ENCODE measurements around the gene LHFPL2.
A peak's percentile ranks its signal among the peaks of the same experiment; 100 is the strongest.

LHFPL2 gene

GRCh38 chr5:78518365-78519197, 130.0 kb downstream of the LHFPL2 start:
- Histone ChIP-seq H3K27me3 (ENCODE audit: control insufficient read depth in 1 of 2, insufficient read depth in 2 of 2, low read length in 2 of 2) (no peaks in the 10 kb centered on the region), H3K36me3 (ENCODE audit: control insufficient read depth in 1 of 2, insufficient read depth in 2 of 2, low read length in 2 of 2) (peaks cover 0 to 4% of the 10 kb centered on the region in 2 donors), H3K27ac (ENCODE audit: low read depth, low read length) (peak overlapping the region; percentile 11), H3K9ac (ENCODE audit: low read depth in 1 of 2, low read length in 2 of 2) (peak overlapping the region in 1 of 2 donors; percentile 22), H3K4me3 (ENCODE audit: low read depth in 1 of 2, low read length in 2 of 2) (no peak overlapping the region), H3K4me1 (ENCODE audit: control insufficient read depth in 1 of 2, insufficient read depth in 2 of 2, low read length in 2 of 2) (peaks cover 50 to 53% of the 10 kb centered on the region in 2 donors), H3K9me3 (ENCODE audit: control insufficient read depth in 1 of 2, low read length in 2 of 2) (no peaks in the 10 kb centered on the region)

- no peaks in the 10 kb centered on the region for H3K27me3 ChIP-seq (ENCODE audit: control insufficient read depth in 1 of 2, insufficient read depth in 2 of 2, low read length in 2 of 2)
- no peak overlapping the region for H3K4me3 ChIP-seq (ENCODE audit: low read depth in 1 of 2, low read length in 2 of 2)
- H3K36me3 ChIP-seq (ENCODE audit: control insufficient read depth in 1 of 2, insufficient read depth in 2 of 2, low read length in 2 of 2): peaks cover 0 to 4% of the 10 kb centered on the region in 2 donors
- H3K9me3 ChIP-seq (ENCODE audit: control insufficient read depth in 1 of 2, low read length in 2 of 2): no peaks in the 10 kb centered on the region
- no peak overlapping the region for H3K9ac ChIP-seq (ENCODE audit: low read depth in 1 of 2, low read length in 2 of 2)
- no peak overlapping the region for H3K27ac ChIP-seq (ENCODE audit: low read depth, low read length)
- H3K4me1 ChIP-seq (ENCODE audit: control insufficient read depth in 1 of 2, insufficient read depth in 2 of 2, low read length in 2 of 2): peaks cover 36 to 40% of the 10 kb centered on the region in 2 donors
Observed at GRCh38 chr5:78515670-78516069, 132.9 kb downstream of the LHFPL2 start.

GRCh38 chr5:78514427-78515330, 133.9 kb downstream of the LHFPL2 start:
- no peak overlapping the region for H3K9ac ChIP-seq (ENCODE audit: low read depth in 1 of 2, low read length in 2 of 2)
- H3K27ac ChIP-seq (ENCODE audit: low read depth, low read length): no peak overlapping the region
- H3K4me1 ChIP-seq (ENCODE audit: control insufficient read depth in 1 of 2, insufficient read depth in 2 of 2, low read length in 2 of 2): peaks cover 38 to 41% of the 10 kb centered on the region in 2 donors
- H3K9me3 ChIP-seq (ENCODE audit: control insufficient read depth in 1 of 2, low read length in 2 of 2): no peaks in the 10 kb centered on the region
- peaks cover 0 to 4% of the 10 kb centered on the region in 2 donors for H3K36me3 ChIP-seq (ENCODE audit: control insufficient read depth in 1 of 2, insufficient read depth in 2 of 2, low read length in 2 of 2)
- H3K4me3 ChIP-seq (ENCODE audit: low read depth in 1 of 2, low read length in 2 of 2): no peak overlapping the region
- H3K27me3 ChIP-seq (ENCODE audit: control insufficient read depth in 1 of 2, insufficient read depth in 2 of 2, low read length in 2 of 2): no peaks in the 10 kb centered on the region

GRCh38 chr5:78513441-78513840, 135.1 kb downstream of the LHFPL2 start:
- no peak overlapping the region for H3K9ac ChIP-seq (ENCODE audit: low read depth in 1 of 2, low read length in 2 of 2)
- H3K27ac ChIP-seq (ENCODE audit: low read depth, low read length): no peak overlapping the region
- peaks cover 35% of the 10 kb centered on the region in 2 donors for H3K4me1 ChIP-seq (ENCODE audit: control insufficient read depth in 1 of 2, insufficient read depth in 2 of 2, low read length in 2 of 2)
- no peaks in the 10 kb centered on the region for H3K27me3 ChIP-seq (ENCODE audit: control insufficient read depth in 1 of 2, insufficient read depth in 2 of 2, low read length in 2 of 2)
- no peaks in the 10 kb centered on the region for H3K9me3 ChIP-seq (ENCODE audit: control insufficient read depth in 1 of 2, low read length in 2 of 2)
- peaks cover 0 to 4% of the 10 kb centered on the region in 2 donors for H3K36me3 ChIP-seq (ENCODE audit: control insufficient read depth in 1 of 2, insufficient read depth in 2 of 2, low read length in 2 of 2)
- H3K4me3 ChIP-seq (ENCODE audit: low read depth in 1 of 2, low read length in 2 of 2): no peak overlapping the region

GRCh38 chr5:78512435-78512834, 136.1 kb downstream of the LHFPL2 start:
- no peaks in the 10 kb centered on the region for H3K27me3 ChIP-seq (ENCODE audit: control insufficient read depth in 1 of 2, insufficient read depth in 2 of 2, low read length in 2 of 2)
- H3K9ac ChIP-seq (ENCODE audit: low read depth in 1 of 2, low read length in 2 of 2): no peak overlapping the region
- peaks cover 29 to 30% of the 10 kb centered on the region in 2 donors for H3K4me1 ChIP-seq (ENCODE audit: control insufficient read depth in 1 of 2, insufficient read depth in 2 of 2, low read length in 2 of 2)
- peaks cover 0 to 4% of the 10 kb centered on the region in 2 donors for H3K36me3 ChIP-seq (ENCODE audit: control insufficient read depth in 1 of 2, insufficient read depth in 2 of 2, low read length in 2 of 2)
- H3K27ac ChIP-seq (ENCODE audit: low read depth, low read length): no peak overlapping the region
- H3K9me3 ChIP-seq (ENCODE audit: control insufficient read depth in 1 of 2, low read length in 2 of 2): no peaks in the 10 kb centered on the region
- no peak overlapping the region for H3K4me3 ChIP-seq (ENCODE audit: low read depth in 1 of 2, low read length in 2 of 2)

GRCh38 chr5:78511121-78511906, 137.3 kb downstream of the LHFPL2 start:
- Histone ChIP-seq H3K27ac (ENCODE audit: low read depth, low read length) (no peak overlapping the region), H3K36me3 (ENCODE audit: control insufficient read depth in 1 of 2, insufficient read depth in 2 of 2, low read length in 2 of 2) (peaks cover 0 to 4% of the 10 kb centered on the region in 2 donors), H3K27me3 (ENCODE audit: control insufficient read depth in 1 of 2, insufficient read depth in 2 of 2, low read length in 2 of 2) (no peaks in the 10 kb centered on the region), H3K4me1 (ENCODE audit: control insufficient read depth in 1 of 2, insufficient read depth in 2 of 2, low read length in 2 of 2) (peaks cover 30 to 32% of the 10 kb centered on the region in 2 donors), H3K9me3 (ENCODE audit: control insufficient read depth in 1 of 2, low read length in 2 of 2) (no peaks in the 10 kb centered on the region), H3K4me3 (ENCODE audit: low read depth in 1 of 2, low read length in 2 of 2) (no peak overlapping the region), H3K9ac (ENCODE audit: low read depth in 1 of 2, low read length in 2 of 2) (no peak overlapping the region)

- Histone ChIP-seq H3K9me3 (ENCODE audit: control insufficient read depth in 1 of 2, low read length in 2 of 2) (no peaks in the 10 kb centered on the region), H3K27me3 (ENCODE audit: control insufficient read depth in 1 of 2, insufficient read depth in 2 of 2, low read length in 2 of 2) (no peaks in the 10 kb centered on the region), H3K36me3 (ENCODE audit: control insufficient read depth in 1 of 2, insufficient read depth in 2 of 2, low read length in 2 of 2) (peaks cover 0 to 4% of the 10 kb centered on the region in 2 donors), H3K9ac (ENCODE audit: low read depth in 1 of 2, low read length in 2 of 2) (peak overlapping the region; percentile 5 to 48), H3K4me1 (ENCODE audit: control insufficient read depth in 1 of 2, insufficient read depth in 2 of 2, low read length in 2 of 2) (peaks cover 30 to 35% of the 10 kb centered on the region in 2 donors), H3K27ac (ENCODE audit: low read depth, low read length) (peak overlapping the region; percentile 5), H3K4me3 (ENCODE audit: low read depth in 1 of 2, low read length in 2 of 2) (peak overlapping the region; percentile 65 to 70)
Observed at GRCh38 chr5:78509884-78510769, 138.4 kb downstream of the LHFPL2 start.

- peaks cover 35 to 41% of the 10 kb centered on the region in 2 donors for H3K4me1 ChIP-seq (ENCODE audit: control insufficient read depth in 1 of 2, insufficient read depth in 2 of 2, low read length in 2 of 2)
Observed at GRCh38 chr5:78509145-78509865, 139.3 kb downstream of the LHFPL2 start.

More at GRCh38 chr5:78509145-78509865, 139.3 kb downstream of the LHFPL2 start:
- Histone ChIP-seq H3K9me3 (ENCODE audit: control insufficient read depth in 1 of 2, low read length in 2 of 2) (no peaks in the 10 kb centered on the region), H3K27ac (ENCODE audit: low read depth, low read length) (no peak overlapping the region), H3K9ac (ENCODE audit: low read depth in 1 of 2, low read length in 2 of 2) (peak overlapping the region; percentile 5 to 8), H3K4me3 (ENCODE audit: low read depth in 1 of 2, low read length in 2 of 2) (peak overlapping the region; percentile 65 to 70), H3K27me3 (ENCODE audit: control insufficient read depth in 1 of 2, insufficient read depth in 2 of 2, low read length in 2 of 2) (no peaks in the 10 kb centered on the region), H3K36me3 (ENCODE audit: control insufficient read depth in 1 of 2, insufficient read depth in 2 of 2, low read length in 2 of 2) (peaks cover 0 to 4% of the 10 kb centered on the region in 2 donors)
